AG08396 (cell line): ENCODE results near the gene SLC37A1.

Experiments
- DNase-seq: peaks from one replicate; pipeline ENCODE4 v3.0.0; 2012; ENCODE audit warnings: low spot score, mixed read lengths

Gene SLC37A1

DNA sequence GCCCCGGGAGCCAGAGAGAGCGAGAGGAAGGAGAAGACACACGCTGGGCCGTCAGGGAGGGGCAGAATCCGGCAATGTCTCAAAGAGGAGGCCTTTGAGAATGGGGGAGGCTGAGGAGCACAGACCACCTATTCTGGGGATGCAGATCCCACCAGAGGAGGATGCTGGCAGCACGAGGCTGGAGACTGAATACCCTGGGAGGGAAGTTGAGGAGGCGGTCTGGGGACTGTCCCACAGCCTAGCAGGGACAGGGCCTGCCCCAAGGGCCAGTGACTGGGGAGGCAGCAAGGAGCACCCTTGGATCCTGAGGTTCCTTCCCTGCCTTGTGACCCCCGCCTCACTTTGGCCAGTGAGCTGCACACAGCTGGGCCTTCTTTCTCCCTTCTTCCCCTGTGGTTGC lies 49.2 kb downstream of the SLC37A1 start:
- no peak for DNase-seq

DNA sequence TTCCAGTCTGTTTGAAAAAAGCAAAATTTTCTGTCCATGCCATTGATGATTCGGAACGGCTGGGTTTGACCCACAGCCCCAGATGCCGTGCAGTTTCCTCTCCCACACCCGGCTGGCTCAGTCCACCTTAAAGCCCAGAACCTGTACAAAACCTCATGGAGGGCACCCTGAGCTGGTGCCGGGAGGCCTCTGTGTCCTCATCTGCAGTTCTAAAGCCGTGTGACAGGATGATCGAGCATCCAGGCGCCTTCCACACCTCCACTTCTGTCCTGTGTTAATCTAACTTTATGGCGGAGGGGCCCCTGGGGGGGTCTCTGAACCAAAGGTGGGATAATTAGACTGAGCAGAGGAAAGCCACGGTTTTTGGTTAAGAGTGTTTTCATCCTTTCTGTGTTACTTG lies 49.6 kb downstream of the SLC37A1 start:
- DNase-seq = no peak

DNA sequence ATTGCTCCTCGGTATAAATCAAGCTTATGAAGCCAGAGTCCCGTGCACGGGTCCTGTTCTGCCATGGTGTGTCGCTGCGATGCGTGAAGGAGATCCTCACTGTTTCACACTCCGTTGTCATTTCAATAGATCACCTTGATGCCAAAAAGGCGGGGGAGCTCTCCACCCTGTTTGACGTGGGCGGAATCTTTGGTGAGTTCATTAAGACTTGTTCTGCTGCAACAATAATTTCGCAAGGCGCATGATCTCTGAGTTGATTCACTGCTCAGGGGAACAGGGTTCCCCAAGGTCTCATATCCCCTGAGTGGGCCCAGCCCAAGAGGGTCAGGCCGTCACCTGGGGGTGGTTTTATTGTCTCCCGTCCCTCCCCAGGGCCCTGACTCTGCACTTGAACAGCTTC lies 50.0 kb downstream of the SLC37A1 start:
- no peak for DNase-seq

DNA sequence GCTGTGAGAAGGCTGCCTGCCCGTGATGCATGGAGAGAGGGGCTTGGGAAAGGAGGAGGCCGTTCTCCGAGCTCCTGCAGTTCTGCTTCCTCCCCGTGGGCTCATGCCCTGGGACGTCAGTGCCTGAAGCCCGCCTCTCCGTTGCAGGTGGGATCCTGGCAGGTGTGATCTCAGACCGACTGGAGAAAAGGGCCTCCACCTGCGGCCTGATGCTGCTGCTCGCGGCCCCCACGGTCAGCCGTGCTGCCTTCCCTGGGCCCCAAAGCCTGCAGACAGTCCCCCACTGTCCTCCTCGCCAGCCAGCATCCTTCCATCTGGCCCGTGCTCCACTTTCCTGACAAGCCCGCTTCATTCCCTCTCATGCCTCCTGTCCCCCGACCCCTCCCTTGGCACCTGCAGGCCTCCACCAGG lies 50.9 kb downstream of the SLC37A1 start:
- DNase-seq = no peak

DNA sequence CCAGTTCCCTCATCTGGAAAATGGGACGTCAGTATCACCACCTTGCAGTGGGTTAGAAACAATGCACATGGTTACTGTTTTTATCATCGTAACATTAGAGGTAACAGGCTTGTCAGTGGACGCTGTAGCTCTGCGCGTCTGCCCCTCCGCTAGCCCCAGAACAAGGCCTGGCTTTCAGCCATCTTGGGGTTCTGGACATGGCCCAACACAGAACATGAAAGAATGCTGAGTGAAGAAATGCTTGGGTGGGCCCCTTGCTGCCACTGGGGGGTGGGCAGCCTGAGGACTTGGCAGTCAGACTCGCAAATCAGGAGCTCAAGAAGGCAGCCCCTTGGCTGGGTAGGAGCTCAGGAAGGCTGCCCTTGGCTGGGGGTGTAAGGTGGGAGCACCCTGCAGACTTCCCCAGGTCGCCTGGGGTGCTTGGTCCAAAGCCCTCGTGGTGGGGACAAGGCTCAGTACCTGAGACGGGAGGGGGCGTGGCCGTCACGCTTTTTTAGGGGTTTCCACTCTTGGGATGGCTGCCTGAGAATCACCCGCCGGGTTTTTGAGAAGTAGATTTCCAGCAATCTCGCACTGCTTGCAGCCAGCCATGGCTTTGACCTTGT lies 51.7 kb downstream of the SLC37A1 start:
- no peak for DNase-seq

DNA sequence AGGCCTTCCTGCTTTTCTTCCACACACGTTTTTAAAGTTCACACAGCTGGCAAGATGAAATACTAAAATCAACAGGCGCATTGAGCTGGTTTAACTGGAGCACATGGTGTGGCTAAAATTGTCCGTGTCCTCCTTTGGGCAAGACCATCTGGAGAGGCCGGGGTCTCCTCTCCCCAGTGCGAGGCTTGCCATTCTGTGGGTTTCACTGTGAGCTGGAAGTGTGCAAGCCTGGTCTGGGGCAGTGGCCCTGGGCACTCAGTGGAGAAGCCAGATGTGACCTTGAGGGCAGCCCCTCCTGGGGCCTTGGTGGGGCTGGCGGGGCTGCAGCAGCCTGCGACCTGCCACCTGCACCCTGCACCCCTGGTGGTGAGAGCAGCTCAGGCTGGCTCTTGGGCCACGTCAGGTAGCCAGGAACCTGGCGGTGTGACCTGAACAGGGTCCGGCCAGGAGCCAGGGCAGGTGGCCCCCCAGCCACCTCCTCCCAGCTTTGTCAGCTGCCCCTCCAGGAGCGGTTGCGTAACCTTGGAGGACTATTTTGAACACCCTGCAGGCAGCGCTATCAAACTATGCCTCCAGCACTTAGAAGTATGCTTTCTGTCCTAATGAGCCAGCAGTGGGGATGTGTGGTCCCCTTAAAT lies 52.4 kb downstream of the SLC37A1 start:
- DNase-seq = no peak

DNA sequence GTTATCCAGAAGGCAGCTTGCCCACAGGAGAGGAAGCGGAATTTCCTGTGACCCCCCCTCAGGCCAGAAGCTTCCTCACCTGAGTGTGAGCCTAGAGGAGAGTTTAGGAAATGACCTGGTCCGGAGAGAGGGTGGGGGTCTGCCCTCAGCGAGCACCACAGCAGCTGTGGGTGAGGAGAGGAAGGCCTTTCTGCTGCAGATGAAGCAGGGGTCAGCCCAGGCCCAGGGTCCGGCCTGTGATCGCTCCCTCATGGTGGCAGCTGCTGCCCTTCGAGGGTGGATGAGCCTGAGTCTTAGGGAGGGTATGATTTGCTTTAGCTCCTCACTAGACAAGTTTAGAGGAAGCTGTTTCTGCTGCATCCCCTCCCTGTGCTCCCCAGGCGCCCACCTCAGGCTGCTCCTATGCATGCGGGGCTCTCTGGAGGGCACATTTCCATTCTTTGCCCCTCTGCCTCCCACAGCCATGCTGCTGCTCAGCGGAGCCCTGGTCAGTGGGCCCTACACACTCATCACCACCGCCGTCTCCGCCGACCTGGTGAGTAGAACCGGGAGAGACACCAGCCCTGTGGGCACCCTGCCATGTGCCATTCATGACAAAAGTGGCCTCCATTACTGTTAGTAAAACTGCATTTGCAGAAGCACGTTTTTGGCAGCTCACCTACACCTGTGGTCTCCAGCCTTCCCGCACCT lies 53.0 kb downstream of the SLC37A1 start:
- DNase-seq = no peak

DNA sequence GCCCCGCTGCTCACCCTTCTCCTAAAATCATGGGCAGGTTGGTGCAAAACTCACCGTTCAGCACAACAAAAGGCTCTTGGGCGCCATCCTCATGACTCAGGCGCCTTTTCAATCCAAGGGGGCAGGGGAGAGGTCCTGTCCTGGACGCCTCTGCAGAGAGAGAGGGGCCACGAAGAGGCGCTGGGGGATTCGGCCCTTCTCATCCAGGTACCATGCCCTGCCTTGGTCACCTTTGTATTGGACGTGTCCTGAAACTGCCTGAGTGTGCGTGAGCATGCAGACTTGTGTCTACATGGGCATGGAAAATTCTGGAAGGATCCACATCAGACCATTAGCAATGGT lies 53.5 kb downstream of the SLC37A1 start:
- DNase-seq = no peak

DNA sequence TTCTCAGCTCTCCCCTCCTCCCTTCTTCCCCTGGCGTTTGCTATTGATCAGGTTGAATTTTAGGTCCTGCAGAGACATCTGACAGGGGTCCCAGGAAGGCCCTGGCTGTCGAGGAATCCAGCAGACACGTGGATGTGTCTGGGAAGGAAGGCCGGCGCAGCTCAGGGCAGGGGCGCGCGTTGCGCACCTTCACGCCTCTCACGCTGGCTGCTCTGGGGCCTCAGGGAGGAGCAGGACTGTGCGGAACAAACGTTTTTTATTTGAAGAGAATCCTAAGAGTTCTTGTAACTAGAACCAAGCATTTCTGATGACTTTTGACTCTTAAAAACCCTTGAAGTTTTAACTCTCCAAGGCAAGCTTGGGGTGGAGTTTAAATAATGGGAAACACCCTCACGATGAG lies 54.2 kb downstream of the SLC37A1 start:
- no peak for DNase-seq

DNA sequence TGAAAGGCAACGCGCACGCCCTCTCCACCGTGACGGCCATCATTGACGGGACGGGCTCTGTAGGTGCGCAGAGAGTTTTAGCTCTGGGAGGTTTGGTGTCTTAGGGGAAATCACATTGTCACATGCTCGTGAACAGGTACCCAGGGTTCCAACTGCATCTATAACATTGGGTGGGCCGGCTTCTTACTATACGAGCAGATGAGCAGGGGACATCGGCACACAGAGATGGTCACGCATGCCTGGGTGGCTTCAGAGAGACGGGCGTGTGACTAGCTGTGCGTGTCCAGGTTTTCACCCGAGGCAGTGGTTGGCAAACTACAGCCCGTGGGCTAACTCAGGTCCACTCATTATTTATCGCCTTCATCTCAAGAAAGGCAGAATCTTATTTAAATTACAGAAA lies 54.7 kb downstream of the SLC37A1 start:
- DNase-seq = no peak

DNA sequence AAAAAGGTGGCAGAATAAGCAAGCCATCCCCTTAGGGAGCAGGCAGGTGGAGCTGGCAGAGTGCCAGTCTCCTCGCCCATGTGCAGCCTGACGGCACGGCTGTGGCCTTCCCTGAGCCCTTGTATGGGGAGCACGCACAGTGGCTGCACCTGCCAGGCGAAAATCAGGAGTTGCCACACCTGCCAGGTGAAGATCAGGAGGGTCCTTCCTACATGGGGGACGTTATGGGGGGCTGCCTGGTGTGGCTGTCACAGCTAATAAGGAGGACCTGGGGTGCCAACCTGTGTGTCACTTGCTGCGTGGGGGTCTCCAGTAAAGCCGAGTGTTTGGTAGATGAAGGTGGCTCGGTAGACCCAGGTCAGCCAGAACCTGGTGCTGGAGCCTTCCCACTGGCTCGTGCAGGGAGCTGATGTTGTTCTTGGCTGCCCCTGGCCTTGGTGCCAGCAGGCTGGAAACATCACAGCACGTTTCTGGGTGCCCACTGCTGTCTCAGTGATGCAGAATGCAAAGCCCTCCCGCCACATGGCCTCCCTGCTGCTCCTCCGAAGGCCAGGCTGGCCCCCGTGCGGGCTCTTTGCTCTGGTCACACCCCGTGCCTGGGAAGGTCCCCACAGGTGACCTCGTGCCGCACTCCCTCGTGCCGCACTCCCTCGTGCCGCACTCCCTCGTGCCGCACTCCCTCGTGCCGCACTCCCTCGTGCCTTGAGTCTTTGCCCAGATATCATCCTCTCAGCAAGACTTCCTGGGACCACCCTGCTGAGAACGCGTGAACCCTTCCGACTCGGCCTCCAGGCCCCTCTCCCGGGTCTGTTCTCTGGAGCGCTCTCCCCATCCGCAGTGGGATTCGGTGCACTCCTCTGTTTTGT lies 55.4 kb downstream of the SLC37A1 start:
- DNase-seq = no peak

DNA sequence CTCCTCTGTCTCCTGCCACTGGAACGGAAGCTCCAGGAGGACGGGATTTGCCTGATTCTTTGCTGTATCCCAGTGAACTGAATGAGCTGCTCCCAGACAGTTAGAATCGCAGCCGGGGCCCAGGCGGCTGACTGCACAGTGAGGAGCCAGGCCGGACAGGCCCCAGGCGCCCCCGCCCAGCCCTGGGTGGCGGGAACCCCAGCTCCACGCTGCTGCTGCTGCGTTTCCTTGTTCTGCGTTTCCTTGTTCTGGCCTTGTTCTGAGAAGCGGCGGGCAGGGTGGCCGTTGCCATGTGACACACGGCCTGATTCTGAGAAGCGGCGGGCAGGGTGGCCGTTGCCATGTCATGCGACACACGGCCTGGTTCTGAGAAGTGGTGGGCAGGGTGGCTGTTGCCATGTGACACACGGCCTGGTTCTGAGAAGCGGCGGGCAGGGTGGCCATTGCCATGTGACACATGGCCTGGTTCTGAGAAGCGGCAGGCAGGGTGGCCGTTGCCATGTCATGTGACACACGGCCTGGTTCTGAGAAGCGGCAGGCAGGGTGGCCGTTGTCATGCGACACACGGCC lies 56.2 kb downstream of the SLC37A1 start:
- no peak for DNase-seq

DNA sequence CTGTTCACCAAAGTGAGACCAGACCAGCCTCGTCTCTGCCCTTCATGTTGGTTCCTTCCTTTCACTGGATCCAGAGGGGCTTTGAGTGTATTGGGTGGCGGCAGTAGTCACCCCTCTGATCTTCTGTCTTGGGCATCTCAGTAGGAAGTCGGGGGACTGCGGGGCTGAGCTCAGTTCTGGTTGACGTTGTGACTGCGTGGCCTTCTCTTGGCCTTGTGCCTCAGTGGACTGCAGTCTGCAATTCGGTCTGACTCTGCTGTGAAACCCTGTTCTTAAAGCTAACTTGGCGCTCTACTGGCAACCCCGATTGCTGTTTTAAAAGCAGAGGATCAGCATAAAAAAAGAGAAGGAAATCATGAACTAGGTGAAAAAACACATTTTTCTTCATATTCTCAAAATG lies 56.7 kb downstream of the SLC37A1 start:
- no peak for DNase-seq

DNA sequence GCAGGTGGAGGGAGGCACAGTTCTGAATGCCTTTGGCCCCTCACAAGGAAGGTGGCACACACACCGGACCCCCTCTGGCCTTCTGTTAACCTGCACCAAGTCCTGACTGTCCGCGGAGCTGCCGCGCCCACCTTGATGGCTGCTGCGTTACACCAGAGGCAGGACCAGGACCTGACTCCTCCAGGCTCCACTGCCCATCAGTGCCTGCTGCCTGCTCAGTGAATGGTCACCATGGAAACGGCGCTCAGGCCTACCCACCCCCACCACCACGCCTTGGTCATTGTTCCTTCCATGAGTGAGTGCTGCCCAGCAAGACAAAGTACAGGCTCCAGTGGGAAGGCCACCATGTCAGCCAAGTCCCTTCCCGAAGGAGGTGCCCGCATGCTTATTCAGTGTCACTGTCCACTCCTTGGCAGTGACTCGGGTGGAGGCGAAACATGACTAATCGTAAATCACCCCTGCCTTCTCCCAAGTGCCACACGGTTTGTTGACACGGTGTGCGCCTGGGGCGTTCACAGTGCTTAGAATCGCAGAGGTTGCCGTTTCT lies 57.3 kb downstream of the SLC37A1 start:
- DNase-seq = no peak

DNA sequence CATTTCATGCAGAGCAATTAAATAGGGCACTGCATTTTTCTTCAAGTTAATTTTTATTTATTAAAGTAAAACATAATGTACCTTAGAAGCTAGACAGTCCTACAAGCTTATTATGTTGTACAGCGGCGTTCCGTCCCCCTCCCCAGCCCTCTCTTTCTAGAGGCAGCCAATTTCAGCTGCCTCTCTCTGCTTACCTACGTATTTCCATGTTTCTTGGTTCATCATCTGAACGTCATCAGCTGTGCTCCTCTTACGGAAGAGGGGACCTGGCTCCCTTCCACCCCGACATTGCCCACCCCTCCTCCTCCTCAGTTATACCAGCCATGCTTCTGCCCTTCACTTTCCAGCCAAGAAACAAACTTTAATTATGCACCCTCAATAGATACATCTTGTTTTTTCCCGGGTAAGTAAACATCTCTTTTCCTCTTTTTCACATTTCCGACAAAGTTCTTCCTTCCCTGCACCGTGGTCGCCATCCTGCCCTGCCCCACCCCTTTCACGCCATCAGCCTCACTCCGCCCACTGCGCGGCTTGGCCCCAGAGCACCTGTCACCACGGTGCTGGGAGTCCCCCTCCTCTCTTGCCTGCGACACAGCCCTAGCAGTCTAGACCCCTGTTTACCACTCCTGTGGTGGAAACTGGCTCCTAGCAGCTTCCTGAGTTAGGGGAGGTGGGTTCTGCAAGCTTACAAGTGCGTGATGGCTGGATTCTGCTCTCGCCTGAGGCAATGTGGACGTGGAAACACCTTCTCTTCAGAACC lies 57.9 kb downstream of the SLC37A1 start:
- DNase-seq = no peak

DNA sequence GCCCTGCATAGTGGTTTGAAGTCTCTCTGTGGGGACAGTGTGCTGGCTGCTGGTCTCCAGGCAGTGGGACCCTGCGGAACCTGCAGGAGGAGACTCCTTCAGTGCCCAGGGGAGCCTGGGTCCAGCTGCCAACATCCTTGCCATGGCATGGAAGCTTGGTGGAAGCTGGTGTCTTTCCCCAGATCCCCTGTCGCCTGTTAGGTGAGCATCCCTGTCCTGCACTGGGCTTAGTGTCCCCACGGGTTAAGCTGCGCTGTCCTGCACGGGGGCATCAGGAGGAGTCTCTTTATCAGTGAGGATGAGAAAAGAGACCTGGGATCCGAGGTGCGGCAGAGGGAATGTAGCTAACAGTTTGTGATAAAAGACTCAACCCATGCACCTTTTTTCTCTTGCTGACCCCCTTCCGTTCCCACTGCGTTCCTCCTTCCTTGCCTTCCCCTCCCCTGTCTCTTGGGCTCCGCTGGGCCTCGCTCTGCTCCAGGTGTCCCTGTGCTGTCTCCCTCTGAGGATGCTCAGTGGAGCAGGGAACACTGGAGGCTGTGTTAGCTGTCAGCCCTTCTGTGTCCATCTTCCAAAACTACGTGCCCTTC lies 59.3 kb downstream of the SLC37A1 start:
- no peak for DNase-seq

DNA sequence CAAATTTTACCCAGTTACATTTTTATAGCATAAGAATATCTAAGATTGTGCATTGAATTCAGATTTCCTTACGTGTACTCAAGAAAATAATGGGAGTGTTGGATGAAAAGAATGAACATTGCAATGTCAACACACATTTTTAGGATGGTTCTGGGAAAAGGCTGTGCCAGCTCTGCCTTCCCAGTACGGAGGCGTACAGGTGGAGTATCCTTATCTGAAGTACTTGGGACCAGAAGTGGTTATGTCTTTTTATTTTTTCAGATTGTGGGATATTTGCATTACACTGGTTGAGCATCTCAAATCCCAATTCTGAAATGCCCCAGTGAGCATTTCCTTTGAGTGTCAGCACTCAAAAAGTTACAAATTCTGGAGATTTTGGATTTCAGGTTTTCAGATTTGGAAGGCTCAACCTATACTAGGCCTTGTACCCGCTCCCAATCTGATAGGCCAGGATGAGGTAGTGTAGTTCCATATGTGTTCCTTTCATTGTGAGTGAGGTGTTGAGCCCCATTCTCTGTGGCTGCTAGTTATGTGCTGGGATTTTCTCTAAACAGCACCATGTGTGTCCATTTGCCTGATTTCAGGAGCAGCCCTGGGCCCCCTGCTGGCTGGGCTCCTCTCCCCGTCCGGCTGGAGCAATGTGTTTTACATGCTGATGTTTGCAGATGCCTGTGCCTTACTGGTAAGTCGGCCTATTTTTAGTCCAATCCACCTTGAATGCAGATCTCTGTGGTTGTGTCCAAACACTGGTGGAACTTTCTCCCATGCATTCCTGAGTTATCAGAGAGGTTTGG lies 60.8 kb downstream of the SLC37A1 start:
- DNase-seq = peak; percentile 51

DNA sequence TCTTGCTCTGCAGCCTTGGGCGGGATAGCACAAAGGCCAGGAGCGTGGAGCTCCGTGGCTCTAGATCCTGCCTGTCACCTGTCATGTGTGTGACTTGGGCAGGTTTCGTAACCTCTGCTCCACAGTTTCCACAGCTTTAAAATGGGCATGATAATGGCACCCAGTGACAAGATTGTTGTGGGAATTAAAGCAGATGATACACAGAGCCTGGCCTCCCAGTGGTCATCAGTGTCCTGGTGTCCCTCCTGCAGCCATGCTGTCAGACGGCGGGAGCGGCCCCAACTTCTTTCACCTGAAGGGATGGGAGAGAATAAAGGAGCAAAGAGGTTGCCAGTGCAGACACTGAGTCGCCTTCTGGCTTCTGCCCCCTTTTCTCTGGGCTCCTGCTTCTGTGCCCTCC lies 61.5 kb downstream of the SLC37A1 start:
- DNase-seq = no peak

DNA sequence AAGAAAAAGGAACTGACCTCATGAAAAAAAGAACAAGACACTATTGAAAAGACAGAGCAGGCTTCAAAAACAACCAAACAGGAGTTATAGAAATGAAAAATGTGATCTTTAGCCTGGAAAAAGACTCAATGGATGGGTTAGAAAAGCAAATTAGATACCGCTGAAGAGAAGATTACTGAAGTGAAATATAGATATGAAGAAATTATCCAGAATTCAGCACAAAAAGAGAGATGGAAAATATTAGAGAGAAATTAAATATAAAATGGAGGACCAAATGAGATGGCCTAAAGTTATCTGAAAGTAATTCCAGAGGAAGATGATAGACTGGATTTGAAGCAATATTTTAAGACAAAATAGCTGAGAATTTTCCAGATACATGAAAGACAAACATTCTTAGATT lies 63.0 kb downstream of the SLC37A1 start:
- no peak for DNase-seq

DNA sequence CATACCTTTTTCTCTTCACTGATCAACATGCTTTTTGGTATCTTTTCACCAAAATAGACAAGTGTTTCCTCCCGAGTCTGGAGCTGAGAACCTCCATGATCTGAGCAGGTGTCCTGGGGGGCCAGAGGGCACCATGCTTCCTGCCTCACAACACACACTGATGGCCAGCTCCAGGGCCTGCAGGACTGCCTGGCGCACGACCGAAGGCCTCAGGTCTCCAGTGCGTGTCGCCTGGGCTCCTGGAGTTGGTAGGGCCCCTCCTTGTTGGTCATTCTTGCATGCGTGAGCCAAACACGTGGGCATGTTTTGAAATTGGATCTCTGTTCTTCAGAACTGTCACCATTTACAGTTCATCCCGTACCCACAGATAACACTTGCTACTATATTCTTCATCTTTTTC lies 64.4 kb downstream of the SLC37A1 start:
- no peak for DNase-seq
